DMS79 treated with DMSO at 0.1 percent for 48 hours (cell line): ENCODE data around the gene C20orf96.
"Not testable (repeated sequence)": the region's sequence is repeated elsewhere in the genome, so short reads cannot be mapped to it uniquely, and the experiment has no call there.

ENCODE experiments used
- DNase-seq: peaks from one replicate; lab custom pipeline; 2025; lab: John Stamatoyannopoulos, UW

The C20orf96 gene

DNA sequence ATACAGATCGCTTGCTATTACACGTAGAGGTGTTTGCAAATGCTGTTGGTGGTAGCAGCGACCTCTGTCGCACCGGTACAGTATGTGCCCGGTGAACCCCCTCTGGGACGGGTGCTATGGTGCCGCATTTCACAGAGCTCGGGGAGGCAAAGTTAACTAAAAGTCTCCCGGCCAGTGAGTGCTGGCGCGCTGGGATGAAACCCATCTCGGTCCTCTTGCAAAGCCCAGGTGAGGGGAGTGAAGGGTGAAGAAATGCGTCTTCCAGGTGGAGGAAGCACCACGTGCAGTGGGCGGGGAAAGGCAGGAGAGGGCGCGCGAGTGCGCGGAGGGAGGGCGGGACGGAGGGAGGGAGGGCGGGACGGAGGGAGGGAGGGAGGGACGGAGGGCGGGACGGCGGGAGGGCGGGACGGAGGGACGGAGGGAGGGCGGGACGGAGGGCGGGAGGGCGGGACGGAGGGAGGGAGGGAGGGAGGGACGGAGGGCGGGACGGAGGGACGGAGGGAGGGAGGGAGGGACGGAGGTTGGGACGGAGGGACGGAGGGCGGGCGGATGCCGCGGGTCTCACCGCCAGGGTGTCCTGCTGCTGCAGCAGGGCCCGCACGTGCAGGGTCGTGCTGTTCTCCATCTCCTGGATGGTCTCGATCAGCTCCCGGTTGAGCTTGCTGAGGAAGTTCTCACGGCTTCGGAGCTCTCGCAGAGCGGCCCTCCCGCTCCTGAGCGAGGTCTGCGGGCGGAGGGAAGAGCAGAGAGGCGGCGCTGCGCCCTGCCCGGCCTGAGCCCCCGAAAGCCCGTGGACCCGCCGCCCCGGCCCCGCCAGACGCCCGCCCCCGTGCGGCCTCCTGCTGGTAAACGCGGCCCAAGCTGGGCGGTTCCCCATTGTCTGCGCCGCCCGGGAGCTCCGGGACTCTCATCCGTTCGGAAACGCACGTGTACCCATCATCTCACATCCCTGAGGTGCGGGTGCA lies 11.7 kb downstream of the C20orf96 start:
- DNase-seq = no peak

DNA sequence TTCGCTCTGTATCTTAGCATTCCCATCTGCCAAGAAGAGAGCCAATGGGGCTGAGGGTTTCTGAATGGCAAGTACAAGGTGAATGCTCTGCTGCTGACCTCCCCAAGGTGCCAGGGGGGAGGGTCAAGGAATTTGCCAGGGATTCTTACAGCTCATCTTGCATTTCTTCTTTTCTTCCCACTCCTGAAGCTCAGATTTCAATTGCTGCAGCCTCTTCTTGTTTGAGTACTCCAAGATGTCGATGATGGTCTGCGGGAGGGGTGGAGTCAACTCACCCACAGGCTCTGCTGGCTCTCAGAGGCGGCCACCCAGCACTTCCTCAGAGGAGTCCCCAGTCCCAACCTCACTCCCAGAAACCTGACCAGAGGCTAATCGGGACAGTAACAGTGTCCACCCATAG lies 12.4 kb downstream of the C20orf96 start:
- no peak for DNase-seq

DNA sequence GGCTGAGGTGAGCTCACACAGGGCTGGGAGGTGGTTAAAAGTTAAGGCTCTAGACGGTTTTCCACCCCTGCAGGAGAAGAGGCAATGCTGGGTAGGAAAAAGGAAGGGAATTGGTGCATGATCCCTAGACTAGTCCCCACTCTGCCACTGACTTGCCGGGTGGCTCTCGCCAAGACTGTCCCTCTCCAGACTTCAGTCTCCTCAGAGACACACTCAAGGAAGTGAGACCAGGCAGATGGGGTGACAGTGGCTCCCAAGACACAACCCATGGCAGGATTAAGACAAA lies 13.1 kb downstream of the C20orf96 start:
- no peak for DNase-seq

DNA sequence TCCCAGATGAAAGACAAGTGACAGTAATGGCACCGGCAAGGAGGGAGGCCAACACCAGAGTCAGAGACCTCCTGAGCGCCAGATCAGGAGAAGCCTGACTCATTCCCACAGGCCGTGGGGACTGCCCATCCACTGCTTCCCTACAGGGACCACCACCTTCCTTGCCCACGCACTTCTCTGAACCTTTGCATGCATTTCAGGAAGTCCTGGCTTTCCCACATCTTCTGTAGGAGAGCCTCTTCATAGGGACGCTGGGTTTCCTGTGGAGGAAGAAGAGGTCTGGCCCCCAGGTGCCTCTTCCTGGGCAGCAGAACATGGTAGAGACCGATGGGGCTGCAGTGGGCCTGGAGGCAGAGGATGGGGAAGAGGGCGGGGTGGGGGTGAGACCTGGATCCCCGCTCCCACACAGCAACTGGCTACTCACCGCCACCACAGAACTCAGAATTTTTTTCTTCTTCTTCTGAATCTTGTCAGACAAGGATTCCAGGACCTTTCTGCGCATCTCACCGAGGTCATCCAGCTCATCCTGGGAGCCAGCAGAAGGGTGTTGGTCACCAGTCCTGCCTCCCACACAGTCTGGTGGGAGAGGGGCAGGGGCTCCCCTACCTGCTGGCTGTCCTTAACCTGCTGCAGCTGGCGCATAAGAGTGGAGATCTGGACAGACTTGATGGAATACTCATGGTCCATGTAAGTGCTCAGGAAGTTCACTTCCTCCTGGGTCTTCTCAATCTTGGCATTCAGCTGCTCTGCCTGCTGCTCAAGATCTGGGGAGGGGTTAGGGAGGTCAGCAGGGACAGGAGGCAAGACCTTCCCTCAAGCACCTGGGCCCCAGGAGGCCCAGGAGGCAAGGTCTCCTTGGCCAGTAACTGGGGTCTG lies 13.7 kb downstream of the C20orf96 start:
- no peak for DNase-seq

DNA sequence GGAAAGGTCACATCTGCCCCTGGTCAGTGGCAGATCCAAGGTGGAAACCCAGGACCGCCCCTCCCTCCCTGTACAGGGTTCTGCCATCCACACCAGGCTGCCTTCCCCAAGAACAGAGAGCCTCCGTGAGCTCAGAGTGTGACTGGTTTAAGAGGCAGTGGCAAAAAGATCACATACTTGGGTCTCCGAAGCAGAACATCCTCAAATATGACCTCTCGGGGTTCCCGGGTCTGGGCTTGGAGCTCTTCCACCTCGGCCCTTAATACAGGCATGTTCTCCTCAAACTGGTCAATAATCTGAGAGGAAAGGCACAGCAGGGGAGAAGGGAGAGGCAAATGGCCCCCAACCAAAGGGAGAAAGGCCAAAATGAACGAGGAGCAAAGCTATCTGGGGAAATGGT lies 14.8 kb downstream of the C20orf96 start:
- DNase-seq = no peak

DNA sequence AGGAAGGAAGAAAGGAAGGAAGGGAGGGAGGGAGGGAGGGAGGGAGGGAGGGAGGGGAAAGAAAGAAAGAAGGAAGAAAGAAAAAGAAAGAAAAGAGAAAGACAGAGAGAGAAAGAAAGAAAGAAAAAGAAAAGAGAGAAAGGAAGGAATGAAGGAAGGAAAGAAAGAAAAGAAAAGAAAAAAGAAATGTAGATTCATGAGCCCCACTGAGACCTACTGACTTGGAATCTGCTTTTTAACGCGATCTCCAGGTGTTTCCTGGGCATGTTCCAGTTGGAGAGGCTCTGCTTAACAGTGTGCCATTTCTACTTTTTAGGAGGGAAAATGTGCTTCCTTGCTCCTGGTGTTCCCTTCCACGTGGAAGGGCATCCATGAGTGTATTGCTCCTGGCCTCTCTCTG lies 16.7 kb downstream of the C20orf96 start:
- DNase-seq = no peak

DNA sequence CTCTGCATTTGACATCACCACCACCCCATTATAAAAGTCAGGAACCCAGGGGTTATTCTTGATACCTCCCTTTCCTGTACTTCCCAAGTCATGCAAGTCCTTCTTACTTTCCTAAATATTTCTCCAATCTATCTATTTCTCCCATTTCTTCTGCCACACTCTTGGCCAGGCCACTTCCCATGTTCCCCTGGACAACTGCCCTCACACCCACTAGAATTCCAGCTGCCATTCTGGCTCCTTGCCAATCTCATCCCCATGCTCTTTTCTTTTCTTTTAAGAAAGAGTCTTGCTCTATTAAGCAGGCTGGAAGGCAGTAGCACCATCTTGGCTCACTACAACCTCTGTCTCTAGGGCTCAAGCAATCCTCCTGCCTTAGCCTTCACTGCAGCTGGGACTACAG lies 17.8 kb downstream of the C20orf96 start:
- no peak for DNase-seq

DNA sequence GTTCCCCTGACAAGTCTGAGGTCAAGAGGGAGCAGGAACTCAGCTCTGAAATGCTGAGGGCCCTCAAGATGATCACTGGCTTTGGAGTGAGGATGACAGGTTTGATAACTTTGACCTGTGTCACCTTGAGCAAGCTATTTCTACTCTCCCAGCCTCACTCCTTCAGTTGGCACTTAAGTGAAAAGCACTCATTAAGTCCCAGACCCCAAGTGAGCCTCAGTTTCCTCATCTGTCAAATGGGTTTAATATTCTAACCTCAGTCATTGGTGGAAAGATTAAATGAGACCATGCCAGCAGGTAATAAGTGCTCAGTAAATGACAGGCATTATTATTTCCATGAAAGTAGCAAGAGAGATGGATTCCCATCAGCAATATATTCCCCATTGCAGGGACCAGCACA lies 19.0 kb downstream of the C20orf96 start:
- DNase-seq = no peak

DNA sequence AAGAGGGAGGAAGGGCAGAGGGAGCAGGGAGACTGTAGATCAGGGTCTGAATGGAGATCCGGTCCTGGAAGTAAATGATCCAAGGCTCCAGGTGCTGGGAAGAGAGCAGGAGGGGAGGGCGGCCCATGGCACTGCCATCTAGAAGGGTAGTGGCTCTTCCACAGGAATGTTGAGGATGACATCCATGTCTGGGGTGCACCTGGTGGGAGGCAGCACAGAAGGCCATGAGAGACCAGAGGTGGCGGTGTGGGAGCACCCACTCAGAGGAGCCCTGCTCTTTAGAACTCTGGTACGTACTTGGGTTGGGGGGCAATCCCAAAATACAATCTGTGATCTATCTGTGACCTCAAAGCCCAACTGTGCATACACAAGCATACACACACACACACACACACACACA lies 19.5 kb downstream of the C20orf96 start:
- DNase-seq = no peak

DNA sequence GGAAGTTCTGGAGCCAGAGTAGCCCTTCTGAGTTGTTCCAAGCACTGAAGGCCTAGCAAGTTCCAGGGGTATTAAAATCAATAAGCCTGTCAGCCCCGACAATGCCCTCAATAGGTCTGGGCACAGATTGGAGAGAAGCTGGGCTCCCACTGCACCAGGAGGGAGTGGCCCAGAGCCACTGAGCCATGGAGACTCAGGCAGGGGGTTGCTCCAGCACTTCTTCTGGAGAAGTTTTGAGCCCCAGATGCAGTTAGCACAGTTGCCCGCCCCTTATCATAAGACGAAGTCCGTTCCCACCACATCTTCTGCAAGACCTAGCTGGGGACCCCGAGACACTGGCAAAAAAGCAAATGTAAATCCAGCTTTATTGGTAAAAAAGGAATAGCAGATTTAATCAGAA lies 20.0 kb downstream of the C20orf96 start:
- DNase-seq = no peak

DNA sequence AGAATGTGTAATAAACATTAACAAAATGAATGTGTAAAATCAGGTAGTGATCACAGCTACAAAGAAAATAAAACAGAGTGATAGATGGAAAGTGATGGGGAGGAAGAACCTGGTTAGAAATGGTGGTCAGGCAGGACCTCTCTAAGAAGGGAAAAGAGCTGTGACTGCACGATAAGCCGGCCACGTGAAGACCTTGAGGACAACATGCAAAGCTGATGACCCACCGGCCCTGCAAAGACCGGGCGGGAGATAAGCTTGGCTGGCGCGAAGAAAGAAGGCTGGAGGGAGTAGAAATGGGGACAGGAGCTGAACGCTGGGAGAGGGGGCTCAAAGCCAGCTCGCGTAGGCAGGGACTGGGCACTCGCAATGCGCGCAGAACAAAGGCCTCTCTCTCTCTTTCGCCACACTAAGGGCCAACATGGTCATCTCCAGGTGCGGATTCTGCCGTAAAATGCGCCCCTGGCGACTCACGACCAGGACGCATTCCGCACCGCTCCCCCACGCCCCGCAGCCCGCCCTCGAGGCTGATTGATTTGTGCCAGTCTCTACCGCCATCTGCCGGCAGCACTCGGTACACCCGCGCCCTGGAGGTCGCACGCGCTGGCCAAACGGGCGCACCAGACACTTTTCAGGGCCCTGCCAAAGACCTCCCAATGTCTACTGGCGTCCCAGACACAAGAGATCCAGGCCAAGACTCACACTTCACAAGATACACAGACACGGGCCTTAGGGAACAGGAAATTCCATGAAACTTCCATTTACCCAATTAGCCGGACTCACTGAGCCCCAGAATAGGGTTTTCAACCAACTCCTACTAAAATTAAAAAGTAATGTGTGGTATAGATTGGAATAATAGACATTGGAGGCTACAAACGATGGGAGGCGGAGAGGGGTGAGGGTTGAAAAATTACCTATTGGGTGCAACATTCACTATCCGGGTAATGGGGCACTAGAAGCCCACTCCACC lies 23.7 kb downstream of the C20orf96 start:
- peak; percentile 77 for DNase-seq

DNA sequence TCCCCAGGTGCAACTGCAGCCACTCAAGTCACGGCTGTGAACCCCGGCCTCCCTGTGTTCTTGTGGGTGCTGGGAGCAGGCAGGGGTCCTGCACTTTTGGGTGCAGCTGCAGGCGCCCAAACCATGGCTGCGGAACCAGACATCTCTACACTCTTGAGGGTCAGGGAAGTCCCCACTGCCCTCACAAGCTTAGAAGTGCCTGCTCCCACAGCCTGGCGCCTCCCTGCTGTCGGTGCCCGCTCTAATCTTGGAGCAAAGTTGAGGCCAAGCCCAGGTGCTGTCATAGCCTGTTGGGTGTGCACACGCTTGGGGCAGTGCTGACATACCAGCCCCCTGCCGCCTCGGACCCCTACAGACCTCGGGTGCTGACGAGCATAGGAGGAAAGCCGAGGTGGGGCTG lies 26.8 kb downstream of the C20orf96 start:
- no peak for DNase-seq

DNA sequence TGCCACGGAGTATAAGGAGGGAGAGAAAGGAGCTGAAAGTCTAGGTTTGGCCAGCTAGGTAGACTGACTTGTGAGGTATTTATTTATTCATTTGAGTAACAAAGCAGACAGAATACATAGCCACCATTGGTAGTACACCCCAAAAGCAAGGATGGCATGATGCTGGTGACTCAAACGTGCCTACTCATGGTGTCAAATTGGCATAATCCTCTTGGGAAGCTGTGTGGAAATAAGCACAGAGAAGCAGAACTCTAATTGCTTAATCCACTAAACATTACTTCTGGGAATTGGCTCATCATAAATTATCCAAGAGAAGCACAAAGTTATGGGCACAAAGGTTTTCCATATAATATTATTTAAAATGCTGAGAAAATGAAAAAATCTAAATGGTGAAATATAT lies 30.6 kb downstream of the C20orf96 start:
- no peak for DNase-seq

DNA sequence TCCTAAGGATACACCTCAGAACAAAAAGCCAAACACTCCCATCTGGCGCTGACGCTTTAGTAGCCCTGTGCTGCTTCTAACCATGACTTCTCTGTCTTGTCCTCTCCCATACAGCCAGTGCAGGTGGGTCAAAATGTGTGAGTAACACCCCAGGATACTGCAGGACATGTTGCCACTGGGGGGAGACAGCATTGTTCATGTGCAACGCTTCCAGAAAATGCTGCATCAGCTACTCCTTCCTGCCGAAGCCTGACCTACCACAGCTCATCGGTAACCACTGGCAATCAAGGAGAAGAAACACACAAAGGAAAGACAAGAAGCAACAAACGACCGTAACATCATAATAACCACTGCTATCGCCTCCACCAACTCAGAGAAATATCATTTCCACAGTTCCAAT lies 31.6 kb downstream of the C20orf96 start:
- no peak for DNase-seq

DNA sequence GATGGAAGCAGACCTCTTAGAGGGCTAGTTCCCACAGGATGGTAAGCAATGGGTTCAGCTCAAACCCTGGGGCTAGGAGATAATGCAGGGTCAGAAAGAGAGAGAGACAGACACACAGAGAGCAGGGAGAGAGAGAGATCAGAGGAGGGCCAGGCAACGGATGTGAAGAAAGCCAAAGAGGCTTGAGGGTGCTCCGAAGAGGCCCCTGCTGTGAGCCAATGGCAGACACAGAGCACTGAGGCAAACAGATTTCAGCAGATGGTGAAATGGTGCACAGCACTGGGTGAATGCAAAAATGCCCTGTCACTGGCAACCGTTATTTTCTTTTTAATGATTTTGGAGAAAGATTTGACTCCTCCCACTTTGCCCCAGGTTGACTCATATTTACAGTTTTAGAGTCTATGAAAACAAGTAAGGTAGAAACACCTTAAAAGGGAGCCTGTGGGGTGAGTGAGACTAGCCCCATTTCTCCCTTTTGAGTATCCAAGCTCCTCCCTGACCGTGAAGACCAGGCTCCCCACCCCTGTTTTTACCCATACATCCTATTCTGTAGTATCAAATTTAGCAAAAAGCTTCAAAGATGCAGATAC lies 32.2 kb downstream of the C20orf96 start:
- DNase-seq = no peak

DNA sequence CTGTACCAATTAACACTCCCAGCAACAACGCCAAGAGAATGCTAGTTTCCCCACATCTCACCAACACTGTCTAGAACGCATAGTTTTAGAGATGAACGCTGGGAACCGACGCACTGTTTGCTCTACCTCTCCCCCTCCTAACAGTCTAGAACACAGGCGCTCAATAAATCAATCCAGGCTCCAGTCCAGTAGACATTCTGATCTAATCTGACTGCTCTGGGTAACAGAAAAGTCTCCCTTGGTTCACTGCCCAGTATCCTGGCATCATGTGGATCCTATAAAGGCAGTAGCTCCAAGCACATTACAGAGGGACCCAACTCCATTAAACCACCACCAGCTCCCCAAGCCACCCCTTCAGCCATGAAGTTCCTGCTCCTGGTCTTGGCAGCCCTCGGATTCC lies 33.1 kb downstream of the C20orf96 start, which contains the start of gene DEFB132:
Gene DEFB132, plus strand, starts transcription at position 306 of the 400 bp plus-strand sequence. Its CDS starts 55 bp downstream, at position 361.
- no peak for DNase-seq

DNA sequence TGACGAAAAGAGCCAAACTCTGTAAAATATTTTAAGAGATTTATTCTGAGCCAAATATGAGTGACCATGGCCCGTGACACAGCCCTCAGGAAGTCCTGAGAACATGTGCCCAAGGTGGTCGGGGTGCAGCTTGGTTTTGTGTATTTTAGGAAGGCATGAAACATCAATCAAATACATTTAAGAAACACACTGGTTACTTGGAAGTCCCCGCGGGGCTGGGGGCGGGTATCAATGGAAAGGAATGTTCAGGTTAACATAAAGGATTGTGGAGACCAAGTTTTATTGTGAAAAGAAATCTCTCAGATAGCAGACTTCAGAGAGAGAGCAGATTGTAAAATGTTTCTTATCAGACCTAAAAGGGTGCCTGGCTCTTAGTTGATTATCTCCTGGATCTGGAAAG lies 37.1 kb downstream of the C20orf96 start:
- DNase-seq = not testable (repeated sequence)

DNA sequence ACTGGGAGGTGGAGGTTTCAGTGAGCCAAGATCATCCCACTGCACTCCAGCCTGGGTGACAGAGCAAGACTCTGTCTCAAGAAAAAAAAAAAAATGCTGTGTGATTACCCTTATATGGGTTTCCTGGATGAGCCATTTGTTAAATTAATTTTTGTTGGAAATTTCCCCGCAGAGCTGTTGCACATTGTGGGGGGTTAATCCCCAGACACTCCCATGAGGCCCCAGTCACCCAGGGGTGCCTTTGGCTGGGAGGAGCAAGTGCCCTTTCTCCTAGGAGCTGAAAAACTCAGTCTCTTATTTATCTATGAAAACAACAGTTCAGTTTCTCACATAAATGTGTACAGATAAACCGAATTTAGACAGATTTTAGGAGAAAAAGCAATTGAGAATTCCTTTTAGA lies 37.7 kb downstream of the C20orf96 start:
- no peak for DNase-seq

DNA sequence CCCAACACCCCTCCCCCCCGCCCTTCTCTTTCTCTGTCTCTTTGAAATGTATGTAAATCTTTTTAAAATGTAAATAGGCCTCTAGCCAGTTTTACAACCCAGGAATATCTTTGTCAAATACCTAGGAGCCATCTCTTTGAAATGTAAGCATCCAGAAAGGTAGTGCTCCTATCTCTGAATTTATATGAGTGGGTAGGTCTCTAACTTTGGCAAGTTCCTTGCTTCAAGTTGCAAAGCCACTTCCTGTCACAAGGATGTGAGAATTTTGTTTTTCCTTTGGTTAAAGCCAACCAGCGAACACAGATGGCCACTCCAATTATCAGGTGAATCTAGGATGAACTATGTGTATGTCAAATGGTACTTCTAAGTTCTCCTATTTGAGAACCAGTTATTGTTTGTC lies 39.2 kb downstream of the C20orf96 start:
- no peak for DNase-seq

DNA sequence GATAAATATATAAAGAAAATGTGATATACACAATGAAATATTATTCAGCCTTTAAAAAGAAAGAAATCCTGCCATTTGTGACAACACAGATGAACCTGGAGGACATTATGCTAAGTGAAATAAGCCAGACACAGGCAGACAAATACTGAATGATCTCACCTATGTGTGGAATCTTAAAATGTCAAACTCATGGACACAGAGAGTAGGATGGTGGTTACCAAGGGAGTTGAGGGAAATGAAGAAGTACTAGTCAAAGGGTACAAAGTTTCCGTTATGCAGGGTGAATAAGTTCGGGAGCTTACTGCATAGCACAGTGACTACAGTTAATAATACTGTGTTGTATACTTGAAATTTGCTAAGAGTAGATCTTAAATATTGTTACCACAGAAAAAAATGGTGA lies 47.6 kb downstream of the C20orf96 start:
- no peak for DNase-seq

DNA sequence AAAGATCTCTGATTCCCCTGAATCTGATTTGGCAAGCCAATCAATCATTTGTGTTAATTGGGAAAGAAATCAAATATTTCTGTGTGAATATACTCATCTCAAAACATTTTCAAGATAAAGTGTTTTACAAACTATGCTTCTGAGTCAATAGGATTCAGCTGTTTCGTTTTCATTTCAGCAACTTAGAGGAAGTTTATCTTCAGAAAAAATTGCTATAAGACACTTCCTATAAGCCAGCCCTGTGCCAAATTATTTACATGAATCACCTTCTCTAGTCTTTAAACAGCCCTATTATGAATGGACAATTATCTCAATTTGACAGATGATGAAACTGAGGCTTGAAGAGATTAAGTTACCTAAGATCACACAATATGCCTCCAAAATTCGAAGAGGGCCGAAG lies 52.6 kb downstream of the C20orf96 start:
- no peak for DNase-seq

DNA sequence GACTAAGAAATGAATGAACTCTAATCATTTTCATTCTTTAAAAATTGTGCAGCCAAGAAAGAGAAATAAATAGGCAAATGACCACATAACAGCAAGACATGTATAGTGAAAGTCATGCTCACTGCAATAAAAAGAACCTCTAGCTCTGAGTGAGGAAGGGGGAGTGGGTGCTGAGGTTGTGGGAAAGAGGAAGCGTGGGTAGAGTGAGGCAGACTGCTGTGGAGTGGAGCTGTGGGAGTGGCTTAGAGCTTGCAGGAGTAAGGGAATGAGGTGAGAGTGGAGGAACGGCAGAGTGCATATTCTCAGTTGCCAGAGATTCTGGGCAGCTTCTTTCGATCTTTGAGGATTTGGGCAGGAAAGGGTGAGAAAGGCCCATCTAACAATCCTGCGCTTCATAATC lies 53.1 kb downstream of the C20orf96 start:
- DNase-seq = no peak
